HCT116 (cell line): Measurements from ENCODE around the gene ZNF335. TPM values are rescaled to one million over a fixed set of nuclear protein-coding genes. Genes with fewer than 3 reads are reported as not detected.

Experiments used
- ATAC-seq: fragments of 200-7000 bp; cut with Tn5 transposase; 2 replicates; pipeline ENCODE4 v1.9.1; 2020; ENCODE audit warnings: mild to moderate bottlenecking, moderate library complexity
- BruUV-seq: library from RNA; stranded (reverse); fragments of 400-500 nt; replicated peaks from 2 replicates; lab custom pipeline; 2021; lab: Mats Ljungman, UMichigan
- CTCF ChIA-PET: fragments of 300-600 bp; sonication (Branson Sonifier 250); formaldehyde crosslinking; loops from one replicate; lab custom pipeline; 2021; ENCODE audit warnings: antibody characterized with exemption; lab: Charles Lee
- POLR2A ChIA-PET: fragments of 300-600, 350-600 bp; sonication (Branson Sonifier 250); formaldehyde crosslinking; loops from one replicate; lab custom pipeline; 2021; ENCODE audit warnings: antibody characterized with exemption; lab: Charles Lee
- RAD21 ChIA-PET, 2 experiments: fragments of 300-600 bp; sonication (Branson Sonifier 250); formaldehyde crosslinking; loops; one replicate each; lab custom pipeline; 2023; ENCODE audit warnings: low total read pairs in 2 of 2; ENCODE audit not compliant: uncharacterized antibody in 2 of 2, unreplicated experiment in 2 of 2, low non-redundant PET in 1 of 2; lab: Charles Lee
- DNase-seq: peaks from one replicate; pipeline ENCODE4 v3.0.0-alpha.2; 2010; ENCODE audit warnings: low read depth, low spot score
- H2AFZ ChIP-seq: fragments of 200-600 bp; shearing (Covaris generic), sonication (generic); 2 replicates; pipeline ENCODE4 v1.6.1; 2017; ENCODE audit warnings: low read depth, mixed run types, mixed read lengths, antibody characterized with exemption, low read length; ENCODE audit not compliant: poor library complexity, severe bottlenecking
- H3K27ac ChIP-seq: 2 replicates; pipeline ENCODE4 v1.5.1; 2012; ENCODE audit warnings: low read depth, low read length
- H3K27me3 ChIP-seq: fragments of 200-600 bp; sonication (generic); 2 replicates; pipeline ENCODE4 v1.6.1; 2016; ENCODE audit warnings: mixed run types, low read length, mixed read lengths; ENCODE audit not compliant: insufficient read depth
- H3K36me3 ChIP-seq, 2 experiments: fragments of 200-500 bp in 1 of 2; fragments of 200-600 bp in 1 of 2; sonication (Bioruptor generic) in 1 of 2; sonication (generic) in 1 of 2; 2 replicates each; pipeline versions ENCODE4 v1.5.1 to v1.6.1; 2014 to 2016; ENCODE audit warnings: low read length in 2 of 2, inconsistent platforms in 1 of 2, mixed read lengths in 1 of 2, mixed run types in 1 of 2; ENCODE audit not compliant: insufficient read depth in 2 of 2, control insufficient read depth in 1 of 2
- H3K4me1 ChIP-seq, 2 experiments: fragments of 200-600 bp in 1 of 2; sonication (generic) in 1 of 2; 2 replicates each; pipeline versions ENCODE4 v1.5.1 to v1.6.1; 2012 to 2017; ENCODE audit warnings: low read length in 2 of 2, inconsistent platforms in 1 of 2, mild to moderate bottlenecking in 1 of 2, mixed read lengths in 1 of 2, mixed run types in 1 of 2, moderate library complexity in 1 of 2; ENCODE audit not compliant: insufficient read depth in 2 of 2, control insufficient read depth in 1 of 2
- H3K4me2 ChIP-seq: fragments of 200-600 bp; sonication (generic); 2 replicates; pipeline ENCODE4 v1.6.1; 2017; ENCODE audit warnings: mixed run types, low read length, mixed read lengths
- H3K4me3 ChIP-seq, 2 experiments: fragments of 200-600 bp in 1 of 2; sonication (generic) in 1 of 2; replicated peaks in 1 of 2; 2 replicates each; pipeline ENCODE4 v1.5.1; 2011 to 2016; ENCODE audit warnings: low read length in 2 of 2, control low read depth in 1 of 2, low read depth in 1 of 2, mild to moderate bottlenecking in 1 of 2, mixed read lengths in 1 of 2, mixed run types in 1 of 2
- H3K79me2 ChIP-seq: fragments of 200-600 bp; sonication (generic); 2 replicates; pipeline ENCODE4 v1.6.1; 2017; ENCODE audit warnings: mild to moderate bottlenecking, mixed run types, low read length, moderate library complexity, mixed read lengths; ENCODE audit not compliant: insufficient read depth
- H3K9ac ChIP-seq: fragments of 200-600 bp; sonication (generic); 2 replicates; pipeline ENCODE4 v1.6.1; 2016; ENCODE audit warnings: low read length, mixed read lengths
- H3K9me2 ChIP-seq: fragments of 200-600 bp; sonication (generic), shearing (Covaris generic); 2 replicates; pipeline ENCODE4 v1.6.1; 2017; ENCODE audit warnings: mixed run types, mild to moderate bottlenecking, moderate library complexity; ENCODE audit not compliant: insufficient read depth
- H3K9me3 ChIP-seq, 2 experiments: fragments of 200-500 bp in 1 of 2; fragments of 200-600 bp in 1 of 2; sonication (Bioruptor generic) in 1 of 2; sonication (generic) in 1 of 2; 2 replicates each; pipeline ENCODE4 v1.6.1; 2014 to 2017; ENCODE audit warnings: low read length in 2 of 2, mixed read lengths in 2 of 2, inconsistent platforms in 1 of 2, low read depth in 1 of 2, mild to moderate bottlenecking in 1 of 2, mixed run types in 1 of 2, moderate library complexity in 1 of 2; ENCODE audit not compliant: control insufficient read depth in 1 of 2, insufficient read depth in 1 of 2
- H4K20me1 ChIP-seq: fragments of 200-600 bp; sonication (generic), shearing (Covaris generic); 2 replicates; pipeline ENCODE4 v1.6.1; 2017; ENCODE audit warnings: mixed run types, mild to moderate bottlenecking, moderate library complexity; ENCODE audit not compliant: insufficient read depth
- EGR1 ChIP-seq: IDR thresholded peaks from 2 replicates; pipeline ENCODE4 v1.6.1; 2012; ENCODE audit warnings: low read depth
- ELF1 ChIP-seq: IDR thresholded peaks from 2 replicates; pipeline ENCODE4 v1.6.1; 2012; ENCODE audit warnings: low read depth, borderline replicate concordance
- POLR2A ChIP-seq: IDR thresholded peaks from 2 replicates; pipeline ENCODE4 v1.7.0; 2011; ENCODE audit warnings: borderline replicate concordance; ENCODE audit not compliant: insufficient read depth, insufficient read length; ENCODE audit errors: extremely low read depth
- POLR2AphosphoS5 ChIP-seq: IDR thresholded peaks from 2 replicates; pipeline ENCODE4 v1.6.1; 2011; ENCODE audit warnings: mild to moderate bottlenecking, low read depth, low read length, moderate library complexity
- RAD21 ChIP-seq: IDR thresholded peaks from 2 replicates; pipeline ENCODE4 v1.6.1; 2012; ENCODE audit warnings: low read depth, mild to moderate bottlenecking
- REST ChIP-seq: IDR thresholded peaks from 2 replicates; pipeline ENCODE4 v1.6.1; 2012; ENCODE audit warnings: low read depth
- SIN3A ChIP-seq: IDR thresholded peaks from 2 replicates; pipeline ENCODE4 v1.6.1; 2012; ENCODE audit warnings: low read depth
- SRF ChIP-seq: IDR thresholded peaks from 2 replicates; pipeline ENCODE4 v1.6.1; 2012; ENCODE audit warnings: low read depth
- YY1 ChIP-seq: IDR thresholded peaks from 2 replicates; pipeline ENCODE4 v1.6.1; 2011; ENCODE audit warnings: low read length, low read depth, moderate library complexity, mild to moderate bottlenecking; ENCODE audit not compliant: insufficient replicate concordance; ENCODE audit errors: extremely low read depth
- ZFX ChIP-seq: fragments of 450-650 bp; IDR thresholded peaks from 2 replicates; pipeline ENCODE4 v1.6.1; 2017
- intact Hi-C: fragments of 100-400 bp; cut with micrococcal nuclease; formaldehyde crosslinking; loops from 2 replicates; pipeline ENCODE4 v1.10.0; 2022
- total RNA-seq: library from RNA; stranded (reverse); gene quantifications from one replicate; pipeline ENCODE4 v1.2.1, GENCODE V29; 2021; ENCODE audit not compliant: unreplicated experiment
- TF ChIP-seq, protein P1 (sequence below): IDR thresholded peaks from 2 replicates; pipeline ENCODE4 v1.6.1; 2011; ENCODE audit warnings: mild to moderate bottlenecking, low read length, moderate library complexity; ENCODE audit not compliant: insufficient replicate concordance; ENCODE audit errors: extremely low read depth

The ZNF335 gene
- total RNA-seq, 1 experiment from 2014 or later = 20.8 TPM

GRCh38 chr20:45940469-45940868, 31.5 kb downstream of the ZNF335 start:
- Histone ChIP-seq H3K79me2 (peaks cover 27% of the 10 kb centered on the region), H2AFZ (no peak overlapping the region), H3K4me3 (no peak overlapping the region), H3K4me2 (no peak overlapping the region), H3K36me3 (peaks cover 40 to 50% of the 10 kb centered on the region in 2 experiments), H3K27me3 (no peaks in the 10 kb centered on the region), H3K4me1 (peaks cover 0 to 25% of the 10 kb centered on the region in 2 experiments; a peak in 2 of 4 replicates), H4K20me1 (no peaks in the 10 kb centered on the region), H3K9me3 (no peaks in the 10 kb centered on the region), H3K9me2 (no peaks in the 10 kb centered on the region), H3K9ac (no peak overlapping the region), H3K27ac (no peak overlapping the region)
- POLR2A ChIA-PET = no interaction called here
- DNase-seq (no peak), ATAC-seq (no peak)
- no peak for TF ChIP-seq POLR2A
- TF ChIP-seq, protein P1, sequence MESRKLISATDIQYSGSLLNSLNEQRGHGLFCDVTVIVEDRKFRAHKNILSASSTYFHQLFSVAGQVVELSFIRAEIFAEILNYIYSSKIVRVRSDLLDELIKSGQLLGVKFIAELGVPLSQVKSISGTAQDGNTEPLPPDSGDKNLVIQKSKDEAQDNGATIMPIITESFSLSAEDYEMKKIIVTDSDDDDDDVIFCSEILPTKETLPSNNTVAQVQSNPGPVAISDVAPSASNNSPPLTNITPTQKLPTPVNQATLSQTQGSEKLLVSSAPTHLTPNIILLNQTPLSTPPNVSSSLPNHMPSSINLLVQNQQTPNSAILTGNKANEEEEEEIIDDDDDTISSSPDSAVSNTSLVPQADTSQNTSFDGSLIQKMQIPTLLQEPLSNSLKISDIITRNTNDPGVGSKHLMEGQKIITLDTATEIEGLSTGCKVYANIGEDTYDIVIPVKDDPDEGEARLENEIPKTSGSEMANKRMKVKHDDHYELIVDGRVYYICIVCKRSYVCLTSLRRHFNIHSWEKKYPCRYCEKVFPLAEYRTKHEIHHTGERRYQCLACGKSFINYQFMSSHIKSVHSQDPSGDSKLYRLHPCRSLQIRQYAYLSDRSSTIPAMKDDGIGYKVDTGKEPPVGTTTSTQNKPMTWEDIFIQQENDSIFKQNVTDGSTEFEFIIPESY = no peak
- TF ChIP-seq SRF = no peak
- no peak for TF ChIP-seq POLR2AphosphoS5
- CTCF ChIA-PET = no interaction called here
- RAD21 ChIA-PET = no interaction called here
- intact Hi-C loops = no loop called here
- no TSS peak for BruUV-seq

DNA sequence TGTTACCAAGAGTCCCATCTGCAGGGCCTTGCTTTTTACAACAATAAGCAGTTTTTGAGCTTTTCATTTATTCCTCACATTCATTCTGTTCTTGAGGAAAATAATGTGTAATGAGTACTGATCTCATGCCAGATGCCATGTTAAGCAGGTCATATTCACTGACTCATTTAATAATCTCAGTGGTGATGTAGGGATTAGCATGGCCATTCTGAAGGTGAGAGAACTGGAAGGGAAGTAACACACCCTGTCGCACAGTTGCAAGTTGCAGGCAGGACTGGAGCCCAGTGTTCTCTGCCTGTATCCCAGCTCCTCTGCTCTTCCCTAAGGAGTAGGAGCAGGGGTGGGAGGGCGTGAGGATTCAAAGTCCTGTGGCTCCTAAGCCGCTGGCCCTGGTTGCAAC, 31.9 kb downstream of the ZNF335 start:
- CTCF ChIA-PET = interaction anchor here (2.0 kb wide), 1 partner anchor 30 kb away, joined by 8 read pairs; no protein-coding TSS in a partner anchor
- RAD21 ChIA-PET = no interaction called here
- no peak for ATAC-seq
- TF ChIP-seq EGR1 (no peak), YY1 (no peak), SIN3A (no peak), REST (no peak), ZFX (no peak), ELF1 (no peak), RAD21 (no peak)
- TF ChIP-seq, protein P1 = no peak

More for the DNA sequence above, 31.9 kb downstream of the ZNF335 start:
- no peaks in the 10 kb centered on the region for H3K9me3 ChIP-seq
- no peak overlapping the region for H3K4me2 ChIP-seq
- H3K9ac ChIP-seq = no peak overlapping the region
- peaks cover 0 to 25% of the 10 kb centered on the region in 2 experiments; a peak in 2 of 4 replicates for H3K4me1 ChIP-seq
- no peak overlapping the region for H2AFZ ChIP-seq
- H3K9me2 ChIP-seq = no peaks in the 10 kb centered on the region
- intact Hi-C loops = no loop called here
- no TSS peak for BruUV-seq
- H3K79me2 ChIP-seq = peaks cover 31% of the 10 kb centered on the region
- H3K4me3 ChIP-seq = no peak overlapping the region
- no peak overlapping the region for H3K27ac ChIP-seq
- peaks cover 36 to 50% of the 10 kb centered on the region in 2 experiments for H3K36me3 ChIP-seq
- no peak for DNase-seq
- no peaks in the 10 kb centered on the region for H4K20me1 ChIP-seq
- no peaks in the 10 kb centered on the region for H3K27me3 ChIP-seq
- POLR2A ChIA-PET = no interaction called here
